H9 (cell line): ENCODE data around the gene TRIM21. TPM values are rescaled to one million over a fixed set of nuclear protein-coding genes. Genes with fewer than 3 reads are reported as not detected.

ENCODE experiments used
- DNase-seq: peaks from one replicate; pipeline ENCODE4 v3.0.0-alpha.2; 2017
- H2AFZ ChIP-seq: one replicate; pipeline ENCODE4 v1.6.1; 2013; ENCODE audit warnings: mild to moderate bottlenecking, low read length, control low read depth, moderate library complexity
- H2AK5ac ChIP-seq: 2 replicates; pipeline ENCODE4 v1.6.1; 2013; ENCODE audit warnings: low read length, control low read depth, mixed read lengths; ENCODE audit not compliant: insufficient read length
- H2BK120ac ChIP-seq: one replicate; pipeline ENCODE4 v1.6.1; 2013; ENCODE audit warnings: low read depth, mild to moderate bottlenecking, low read length, control low read depth, inconsistent platforms; ENCODE audit not compliant: poor library complexity, severe bottlenecking
- H2BK12ac ChIP-seq: 2 replicates; pipeline ENCODE4 v1.6.1; 2013; ENCODE audit warnings: low read length, control low read depth, mixed read lengths, low read depth; ENCODE audit not compliant: insufficient read length
- H2BK15ac ChIP-seq: 2 replicates; pipeline ENCODE4 v1.6.1; 2013; ENCODE audit warnings: low read depth, low read length, control low read depth
- H2BK20ac ChIP-seq: one replicate; pipeline ENCODE4 v1.6.1; 2013; ENCODE audit warnings: low read depth, mild to moderate bottlenecking, low read length, control low read depth, inconsistent platforms; ENCODE audit not compliant: poor library complexity, severe bottlenecking
- H2BK5ac ChIP-seq: 2 replicates; pipeline ENCODE4 v1.6.1; 2013; ENCODE audit warnings: low read length, control low read depth, mixed read lengths; ENCODE audit not compliant: insufficient read length
- H3K14ac ChIP-seq: 2 replicates; pipeline ENCODE4 v1.6.1; 2013; ENCODE audit warnings: low read length, control low read depth; ENCODE audit not compliant: insufficient read depth
- H3K18ac ChIP-seq: 2 replicates; pipeline ENCODE4 v1.6.1; 2013; ENCODE audit warnings: low read depth, mild to moderate bottlenecking, mixed read lengths, low read length, control low read depth; ENCODE audit not compliant: insufficient read length
- H3K23ac ChIP-seq: 2 replicates; pipeline ENCODE4 v1.6.1; 2013; ENCODE audit warnings: low read length, control low read depth, mixed read lengths, low read depth; ENCODE audit not compliant: insufficient read length
- H3K23me2 ChIP-seq: 2 replicates; pipeline ENCODE4 v1.6.1; 2013; ENCODE audit warnings: low read depth, mild to moderate bottlenecking, mixed read lengths, low read length, control low read depth; ENCODE audit not compliant: insufficient read length, poor library complexity, severe bottlenecking
- H3K27ac ChIP-seq: 2 replicates; pipeline ENCODE4 v1.5.1; 2013; ENCODE audit warnings: low read length, control low read depth, mixed read lengths, low read depth; ENCODE audit not compliant: insufficient read length
- H3K27me3 ChIP-seq: 2 replicates; pipeline ENCODE4 v1.6.1; 2013; ENCODE audit warnings: low read length, control low read depth, inconsistent platforms; ENCODE audit not compliant: insufficient read depth
- H3K4ac ChIP-seq: 2 replicates; pipeline ENCODE4 v1.6.1; 2013; ENCODE audit warnings: low read depth, mild to moderate bottlenecking, control low read depth, inconsistent platforms, low read length, moderate library complexity
- H3K4me1 ChIP-seq: 2 replicates; pipeline ENCODE4 v1.6.1; 2013; ENCODE audit warnings: low read length, control low read depth, inconsistent platforms; ENCODE audit not compliant: insufficient read depth
- H3K4me2 ChIP-seq: 2 replicates; pipeline ENCODE4 v1.6.1; 2013; ENCODE audit warnings: low read length, control low read depth, mixed read lengths; ENCODE audit not compliant: insufficient read length, insufficient read depth
- H3K56ac ChIP-seq: 2 replicates; pipeline ENCODE4 v1.6.1; 2013; ENCODE audit warnings: low read depth, mild to moderate bottlenecking, mixed read lengths, low read length, control low read depth; ENCODE audit not compliant: insufficient read length
- H3K79me1 ChIP-seq: 2 replicates; pipeline ENCODE4 v1.6.1; 2013; ENCODE audit warnings: low read depth, mild to moderate bottlenecking, moderate library complexity, low read length, control low read depth, inconsistent platforms; ENCODE audit not compliant: insufficient read depth, poor library complexity, severe bottlenecking
- H3K79me2 ChIP-seq: 2 replicates; pipeline ENCODE4 v1.6.1; 2013; ENCODE audit warnings: low read length, control low read depth, inconsistent platforms; ENCODE audit not compliant: insufficient read depth
- H3K9ac ChIP-seq: 2 replicates; pipeline ENCODE4 v1.6.1; 2013; ENCODE audit warnings: low read length, control low read depth, mixed read lengths; ENCODE audit not compliant: insufficient read length; ENCODE audit errors: extremely low read depth
- H3K9me3 ChIP-seq: one replicate; pipeline ENCODE4 v1.6.1; 2013; ENCODE audit warnings: low read depth, low read length, inconsistent platforms; ENCODE audit not compliant: control insufficient read depth
- H3T11ph ChIP-seq: one replicate; pipeline ENCODE4 v1.6.1; 2013; ENCODE audit warnings: mild to moderate bottlenecking, low read length, control low read depth, inconsistent platforms
- H4K20me1 ChIP-seq: one replicate; pipeline ENCODE4 v1.6.1; 2013; ENCODE audit not compliant: control insufficient read depth, insufficient read length, insufficient read depth
- H4K5ac ChIP-seq: 2 replicates; pipeline ENCODE4 v1.6.1; 2013; ENCODE audit warnings: low read depth, mild to moderate bottlenecking, mixed read lengths, low read length, control low read depth; ENCODE audit not compliant: insufficient read length
- H4K8ac ChIP-seq: replicated peaks from 2 replicates; pipeline ENCODE4 v1.6.1; 2013; ENCODE audit warnings: low read length, control low read depth, mixed read lengths, low read depth; ENCODE audit not compliant: insufficient read length
- H4K91ac ChIP-seq: 2 replicates; pipeline ENCODE4 v1.6.1; 2013; ENCODE audit warnings: low read depth, mild to moderate bottlenecking, moderate library complexity, mixed read lengths, low read length, control low read depth; ENCODE audit not compliant: insufficient read length
- H3K27ac Mint-ChIP-seq, 3 experiments: 2 replicates in 2 of 3; 3 replicates in 1 of 3; pipeline ENCODE4 v1.8.0; 2020 to 2021; ENCODE audit warnings: mixed read lengths in 3 of 3, mild to moderate bottlenecking in 1 of 3, moderate library complexity in 1 of 3
- H3K27me3 Mint-ChIP-seq: 2 replicates; pipeline ENCODE4 v1.8.0; 2021; ENCODE audit warnings: low read depth, mild to moderate bottlenecking, moderate library complexity, mixed read lengths
- H3K36me3 Mint-ChIP-seq, 3 experiments: 2 replicates in 2 of 3; 3 replicates in 1 of 3; pipeline ENCODE4 v1.8.0; 2020 to 2021; ENCODE audit warnings: low read depth in 3 of 3, mixed read lengths in 3 of 3; ENCODE audit not compliant: insufficient read depth in 1 of 3
- H3K4me1 Mint-ChIP-seq, 2 experiments: 2 replicates each; pipeline ENCODE4 v1.8.0; 2020; ENCODE audit warnings: mixed read lengths in 2 of 2
- H3K4me3 Mint-ChIP-seq, 2 experiments: 2 replicates in 1 of 2; 3 replicates in 1 of 2; pipeline ENCODE4 v1.8.0; 2020 to 2021; ENCODE audit warnings: mild to moderate bottlenecking in 2 of 2, mixed read lengths in 2 of 2, moderate library complexity in 1 of 2
- H3K9me3 Mint-ChIP-seq, 2 experiments: 2 replicates in 1 of 2; 3 replicates in 1 of 2; pipeline ENCODE4 v1.8.0; 2020; ENCODE audit warnings: mild to moderate bottlenecking in 2 of 2, mixed read lengths in 2 of 2, moderate library complexity in 1 of 2
- WGBS: extraction: QIAGEN DNeasy Blood & Tissue Kit; methylation state at CpG from one replicate; pipeline ENCODE4 v1.1.7; 2013; ENCODE audit warnings: missing lambda C conversion rate, low lambda C conversion rate, mixed read lengths; ENCODE audit not compliant: insufficient read length; ENCODE audit errors: extremely low coverage; 5-methylcytosine and 5-hydroxymethylcytosine counted together
- total RNA-seq: library from RNA; stranded (reverse); gene quantifications from 2 replicates; pipeline ENCODE4 v1.2.1, GENCODE V29; 2021
- TF ChIP-seq, protein P1 (sequence below): fragments of 200-600 bp; sonication (generic); conservative IDR thresholded peaks from 3 replicates; pipeline ENCODE4 v1.8.0; 2021; ENCODE audit warnings: antibody characterized with exemption, mild to moderate bottlenecking

The TRIM21 gene
- total RNA-seq, 1 experiment from 2014 or later = 15.1 TPM

GRCh38 chr11:4441515-4441914 lies 48.0 kb upstream of the TRIM21 start:
- no peak overlapping the region for H3K27ac ChIP-seq
- H2BK5ac ChIP-seq = no peak overlapping the region
- H3K36me3 Mint-ChIP-seq = no peaks in the 10 kb centered on the region
- H2AK5ac ChIP-seq = no peak overlapping the region
- H3K14ac ChIP-seq = no peak overlapping the region
- no CpG with 5 or more reads among the region's 3 CpGs for WGBS
- no peak overlapping the region for H3K56ac ChIP-seq
- H2BK15ac ChIP-seq = no peak overlapping the region
- no peak overlapping the region for H2BK20ac ChIP-seq
- H3K4me2 ChIP-seq = no peak overlapping the region
- no peak for DNase-seq
- no peak overlapping the region for H2AFZ ChIP-seq
- H3K4ac ChIP-seq = no peak overlapping the region
- no peaks in the 10 kb centered on the region for H3K27me3 Mint-ChIP-seq
- no peaks in the 10 kb centered on the region for H4K20me1 ChIP-seq
- TF ChIP-seq, protein P1, sequence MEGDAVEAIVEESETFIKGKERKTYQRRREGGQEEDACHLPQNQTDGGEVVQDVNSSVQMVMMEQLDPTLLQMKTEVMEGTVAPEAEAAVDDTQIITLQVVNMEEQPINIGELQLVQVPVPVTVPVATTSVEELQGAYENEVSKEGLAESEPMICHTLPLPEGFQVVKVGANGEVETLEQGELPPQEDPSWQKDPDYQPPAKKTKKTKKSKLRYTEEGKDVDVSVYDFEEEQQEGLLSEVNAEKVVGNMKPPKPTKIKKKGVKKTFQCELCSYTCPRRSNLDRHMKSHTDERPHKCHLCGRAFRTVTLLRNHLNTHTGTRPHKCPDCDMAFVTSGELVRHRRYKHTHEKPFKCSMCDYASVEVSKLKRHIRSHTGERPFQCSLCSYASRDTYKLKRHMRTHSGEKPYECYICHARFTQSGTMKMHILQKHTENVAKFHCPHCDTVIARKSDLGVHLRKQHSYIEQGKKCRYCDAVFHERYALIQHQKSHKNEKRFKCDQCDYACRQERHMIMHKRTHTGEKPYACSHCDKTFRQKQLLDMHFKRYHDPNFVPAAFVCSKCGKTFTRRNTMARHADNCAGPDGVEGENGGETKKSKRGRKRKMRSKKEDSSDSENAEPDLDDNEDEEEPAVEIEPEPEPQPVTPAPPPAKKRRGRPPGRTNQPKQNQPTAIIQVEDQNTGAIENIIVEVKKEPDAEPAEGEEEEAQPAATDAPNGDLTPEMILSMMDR = no peak
- no peak overlapping the region for H2BK120ac ChIP-seq
- H3K27ac Mint-ChIP-seq = no peak overlapping the region
- no peak overlapping the region for H3K4me3 Mint-ChIP-seq
- no peak overlapping the region for H4K91ac ChIP-seq
- H3T11ph ChIP-seq = no peak overlapping the region
- H3K23ac ChIP-seq = no peak overlapping the region
- H3K79me2 ChIP-seq = no peaks in the 10 kb centered on the region
- H3K79me1 ChIP-seq = no peaks in the 10 kb centered on the region
- no peak overlapping the region for H2BK12ac ChIP-seq
- H3K4me1 ChIP-seq = no peaks in the 10 kb centered on the region
- no peak overlapping the region for H3K18ac ChIP-seq
- no peak overlapping the region for H4K5ac ChIP-seq
- H3K4me1 Mint-ChIP-seq = peaks cover 0 to 5% of the 10 kb centered on the region in 2 experiments; a peak in 1 of 4 replicates
- no peaks in the 10 kb centered on the region for H3K23me2 ChIP-seq
- H3K9me3 Mint-ChIP-seq = no peaks in the 10 kb centered on the region
- H3K9me3 ChIP-seq = no peaks in the 10 kb centered on the region
- H3K9ac ChIP-seq = no peak overlapping the region
- H4K8ac ChIP-seq = no peak overlapping the region
- no peaks in the 10 kb centered on the region for H3K27me3 ChIP-seq
